Endometrium (tissue), 2 donors: Measurements from ENCODE around the gene SFI1.

Experiments
- FAIRE-seq: peaks from 2 replicates; lab custom pipeline; 2012; peaks lifted over from hg19 to GRCh38; lab: Jason Lieb, UNC
- donor health status: control.
- donor health status: control.

The SFI1 gene

DNA sequence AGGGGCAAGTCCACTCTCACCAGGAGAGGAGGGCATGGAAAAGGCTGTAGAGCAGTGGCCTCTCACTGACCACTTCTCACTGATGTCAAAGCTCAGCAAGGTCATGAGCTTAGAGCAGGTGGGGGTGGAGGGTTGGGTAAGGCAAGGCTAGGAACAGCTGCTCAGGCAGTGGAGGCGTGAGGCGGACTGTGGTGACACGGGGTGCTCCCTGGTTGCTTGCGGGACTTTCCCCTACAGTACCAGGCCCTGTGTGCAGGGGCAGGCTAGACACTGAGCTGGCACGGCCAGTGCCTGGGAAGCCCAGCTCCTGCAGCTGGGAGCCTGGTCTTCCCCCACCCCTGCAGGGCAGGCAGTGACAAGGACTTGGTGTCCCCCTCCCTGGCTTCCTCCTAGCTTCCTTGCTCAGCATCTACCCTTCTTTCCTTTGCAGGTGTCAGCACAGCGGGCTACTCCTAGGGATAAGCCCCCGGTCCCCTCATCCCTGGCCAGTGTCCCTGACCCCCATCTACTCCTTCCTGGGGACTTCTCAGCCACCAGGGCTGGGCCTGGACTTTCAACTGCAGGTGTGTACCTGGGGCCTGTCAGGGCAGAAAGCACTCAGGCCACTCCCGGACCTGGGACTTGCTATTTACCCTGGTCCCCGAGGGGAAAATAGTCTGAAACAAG lies 120.1 kb downstream of the SFI1 start:
- no peak for FAIRE-seq

GRCh38 chr22:31618057-31618456 lies 121.7 kb downstream of the SFI1 start:
- FAIRE-seq, result no peak

DNA sequence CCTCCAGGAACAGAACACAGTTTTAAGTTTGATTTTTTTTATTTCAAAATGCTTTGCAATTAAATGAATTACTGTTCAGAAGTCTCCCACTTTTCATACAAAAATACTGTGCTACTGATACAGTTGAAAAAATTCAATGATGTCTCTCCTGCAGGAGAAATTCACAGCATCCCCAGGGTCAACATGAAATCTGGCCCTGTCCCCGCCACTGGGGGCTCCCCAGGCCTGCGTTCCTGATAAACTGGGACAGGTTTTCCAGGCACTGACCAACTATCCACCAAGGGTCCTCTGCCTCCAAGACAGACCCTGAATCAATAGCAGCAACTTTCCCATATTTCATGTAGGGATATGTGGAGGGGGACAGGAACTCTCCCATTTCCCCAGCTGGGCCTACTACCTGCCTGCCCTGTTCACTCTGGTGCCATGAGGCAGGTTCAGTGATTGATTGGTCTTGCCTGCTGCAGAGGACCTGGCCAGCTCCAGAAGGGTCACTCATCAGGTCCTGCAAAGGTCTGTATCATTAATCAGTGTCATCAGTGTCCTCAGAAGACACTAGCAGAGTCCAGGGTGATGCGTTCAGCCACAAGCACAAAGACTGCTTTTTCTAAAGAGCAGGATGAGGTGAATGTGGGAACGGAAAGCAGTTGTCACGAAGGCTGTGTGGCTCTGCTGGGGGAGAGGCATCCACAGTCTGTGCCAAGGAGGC lies 122.3 kb downstream of the SFI1 start:
- FAIRE-seq, result no peak

DNA sequence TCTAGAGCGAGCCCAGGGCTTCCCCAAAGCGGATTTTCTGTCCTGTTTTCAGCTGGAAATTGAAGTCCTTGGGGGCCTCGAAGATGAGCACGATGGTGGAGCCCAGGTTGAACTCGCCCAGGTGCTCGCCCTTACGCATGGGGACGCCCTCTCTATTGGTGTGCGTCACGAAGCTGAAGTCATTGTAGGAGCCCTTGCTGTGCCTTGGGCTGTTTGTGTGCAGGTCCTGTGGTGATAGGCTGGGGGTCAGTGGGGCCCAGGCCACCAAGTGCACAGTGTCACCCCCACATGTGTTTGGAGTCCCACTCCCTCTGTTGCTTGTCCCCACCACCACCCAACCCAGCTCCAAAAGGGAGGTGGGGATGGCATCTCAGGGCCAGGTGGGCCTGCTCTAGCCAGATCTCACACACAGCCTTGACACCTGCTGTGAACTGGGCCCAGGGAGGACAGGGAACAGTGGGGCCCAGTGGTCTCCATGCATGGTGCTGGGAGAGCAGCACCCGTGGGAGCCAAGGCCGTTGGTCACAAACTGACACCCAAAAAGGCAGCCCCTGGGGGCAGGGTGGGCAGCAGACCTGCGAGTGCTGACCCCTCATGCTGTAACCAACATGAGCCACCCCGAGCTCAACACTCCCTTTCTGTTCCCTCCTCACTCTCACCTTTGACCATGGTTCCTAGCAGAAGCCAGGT lies 123.4 kb downstream of the SFI1 start:
- FAIRE-seq, result no peak

- FAIRE-seq, result no peak
Observed at GRCh38 chr22:31620756-31621480, 124.6 kb downstream of the SFI1 start.

GRCh38 chr22:31621507-31622124 lies 125.3 kb downstream of the SFI1 start:
- no peak for FAIRE-seq

DNA sequence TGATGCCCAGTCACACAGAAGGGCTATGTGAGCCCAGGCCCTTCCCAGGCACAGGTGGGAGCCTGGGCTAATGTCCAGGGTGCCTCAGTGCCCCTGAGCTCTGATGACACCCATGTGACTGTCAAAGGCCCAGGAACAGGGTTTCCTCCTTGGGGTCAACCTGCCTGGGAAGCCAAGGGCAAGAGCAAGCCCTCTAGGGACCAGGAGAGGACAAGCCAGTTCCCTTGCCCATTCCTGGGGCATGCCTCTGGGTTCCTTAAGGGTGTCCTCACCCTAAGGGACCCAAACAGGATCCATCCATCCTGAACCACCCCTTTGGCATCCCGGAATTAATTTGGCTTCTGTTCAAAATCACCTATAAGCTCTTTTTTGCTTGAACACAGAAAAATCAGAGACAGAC lies 126.6 kb downstream of the SFI1 start:
- no peak for FAIRE-seq

- no peak for FAIRE-seq
Observed at GRCh38 chr22:31623592-31624304, 127.4 kb downstream of the SFI1 start.

GRCh38 chr22:31625257-31625640 lies 128.9 kb downstream of the SFI1 start:
- FAIRE-seq, result no peak

DNA sequence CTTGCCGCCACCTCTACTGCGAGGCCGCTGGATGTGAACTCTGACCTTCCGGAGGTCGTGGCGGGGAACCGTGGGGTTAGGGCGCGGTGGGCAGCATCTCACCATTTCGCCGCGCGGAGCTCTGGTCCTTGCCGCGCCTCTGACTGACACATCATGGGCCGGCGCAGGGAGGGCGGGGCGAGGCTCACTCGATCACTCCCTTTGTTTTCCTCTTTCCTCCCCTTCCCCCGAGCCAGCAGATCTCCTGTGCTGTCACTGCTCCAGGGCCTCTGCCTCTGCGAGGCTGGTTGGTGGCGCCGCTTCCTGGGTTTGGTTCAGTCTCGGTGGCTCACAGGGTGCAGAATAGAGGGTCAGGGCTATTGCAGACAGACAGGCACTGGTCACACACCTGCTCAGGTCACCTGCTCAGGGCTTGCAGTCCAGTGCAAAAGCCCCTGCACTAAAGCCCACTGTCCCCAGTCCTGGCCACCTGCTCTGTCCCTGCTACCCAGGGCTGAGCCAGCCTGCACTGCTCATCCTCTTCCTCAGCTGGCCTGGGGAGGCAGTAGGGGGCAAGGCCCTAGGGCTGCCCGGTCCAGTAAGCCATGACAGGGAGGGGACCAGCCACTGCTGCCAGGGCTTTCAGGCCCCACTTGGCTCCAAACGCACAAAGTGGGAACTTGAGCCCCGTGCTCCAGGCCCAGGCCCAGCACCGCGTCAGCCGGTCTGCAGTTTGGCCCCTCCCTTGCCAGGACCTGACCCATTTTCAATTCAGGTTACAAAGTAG lies 129.5 kb downstream of the SFI1 start:
- FAIRE-seq, result no peak

DNA sequence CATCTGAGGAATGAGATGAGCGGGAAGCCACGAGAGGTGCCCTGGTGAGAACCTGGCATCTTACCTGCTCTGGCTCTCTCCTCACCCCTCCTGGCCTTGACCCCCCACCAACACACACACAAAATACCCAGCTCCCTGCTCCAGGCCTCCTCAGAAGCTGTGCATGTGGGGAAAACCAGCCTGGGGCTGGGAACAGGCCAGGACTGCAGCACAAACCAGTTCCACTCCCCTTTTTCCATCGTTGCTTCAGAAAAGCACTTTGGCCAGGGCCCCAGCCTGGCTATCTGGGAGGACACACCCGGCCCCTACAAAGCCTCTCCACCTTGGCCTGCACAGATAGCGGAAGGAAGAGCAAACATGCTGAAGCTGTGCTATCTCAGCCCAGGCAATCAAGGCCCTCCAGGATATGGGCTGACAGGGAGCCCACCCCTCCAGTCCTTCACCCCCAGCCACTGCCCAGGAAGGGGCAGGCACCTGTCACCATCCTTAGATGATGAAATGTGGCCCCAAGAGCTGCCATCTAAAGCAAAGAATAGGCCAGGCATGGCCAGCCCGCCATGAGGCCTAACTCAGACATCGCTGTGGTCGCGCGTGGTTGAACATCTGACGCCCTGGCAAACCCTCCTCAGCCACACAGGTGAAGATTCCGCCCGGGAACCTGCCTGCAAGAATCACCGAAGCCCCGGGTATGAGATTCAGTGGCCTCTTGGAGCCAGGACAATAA lies 130.3 kb downstream of the SFI1 start:
- no peak for FAIRE-seq

- FAIRE-seq, result no peak
Observed at GRCh38 chr22:31627223-31627731, 130.9 kb downstream of the SFI1 start.

GRCh38 chr22:31628362-31628761 lies 132.0 kb downstream of the SFI1 start:
- FAIRE-seq, result no peak

- FAIRE-seq, result no peak
Observed at GRCh38 chr22:31628969-31629708, 132.8 kb downstream of the SFI1 start.

DNA sequence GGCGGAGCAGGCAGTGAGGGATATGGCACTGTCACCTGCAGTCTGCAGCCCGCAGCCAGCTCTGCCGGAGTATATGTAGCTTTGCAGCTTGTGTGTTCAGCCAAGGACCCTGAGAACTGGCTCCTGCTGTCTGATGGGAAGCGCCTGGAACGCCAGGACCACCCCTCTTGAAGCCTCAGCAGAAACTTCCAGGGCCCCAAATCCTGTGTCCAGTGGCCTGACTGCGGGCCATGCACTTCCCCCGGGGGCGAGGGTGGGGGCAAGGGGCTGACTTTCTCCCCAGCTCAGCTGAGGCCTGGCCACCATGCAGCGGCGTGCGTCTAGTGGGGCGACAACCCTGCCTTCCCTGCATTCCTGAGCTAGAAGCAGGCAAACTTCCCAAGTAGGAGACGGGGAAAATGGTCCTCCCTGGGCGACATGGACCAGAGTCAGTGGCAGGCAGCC lies 133.4 kb downstream of the SFI1 start:
- no peak for FAIRE-seq

GRCh38 chr22:31630331-31631329 lies 134.3 kb downstream of the SFI1 start:
- FAIRE-seq, result no peak

- no peak for FAIRE-seq
Observed at GRCh38 chr22:31631436-31631835, 135.1 kb downstream of the SFI1 start.
